Measurements from ENCODE around the gene CPXM2. TPM values are rescaled to one million over a fixed set of nuclear protein-coding genes. Genes with fewer than 3 reads are reported as not detected.

CPXM2 gene
- total RNA-seq, 1 experiment from 2014 or later = not detected

DNA sequence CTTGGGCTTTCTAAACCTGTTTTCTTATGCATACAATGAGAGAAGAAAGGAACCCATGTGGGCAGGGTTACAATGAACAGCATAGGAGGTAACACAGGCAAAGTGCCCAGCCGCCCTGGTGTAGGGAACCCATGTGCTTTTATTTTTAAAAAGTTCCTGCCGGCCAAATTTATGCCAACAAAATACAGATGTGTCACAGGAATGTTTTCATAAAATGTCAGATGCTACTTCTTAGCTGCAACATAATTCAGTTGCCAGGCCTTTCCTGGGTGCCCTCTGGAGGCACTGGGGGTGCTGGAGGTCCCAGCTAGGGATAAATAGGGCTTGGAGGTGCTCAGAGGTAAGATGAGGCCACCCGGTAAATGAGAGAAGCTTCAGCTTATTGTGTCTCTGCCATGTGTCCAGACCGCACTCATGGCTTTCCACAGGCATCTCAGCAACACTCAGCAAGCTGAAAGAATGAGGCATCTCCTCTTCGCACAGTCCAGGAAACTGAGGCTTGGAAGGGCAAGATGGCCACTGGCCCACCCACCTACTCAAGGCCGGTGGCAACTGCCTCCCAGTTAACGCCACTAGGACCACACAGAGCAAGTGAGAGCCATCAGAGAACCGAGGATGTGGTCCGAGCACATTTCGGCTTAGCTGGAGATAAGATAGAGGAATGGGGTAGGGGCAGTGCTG, 58.3 kb downstream of the CPXM2 start:
- in situ Hi-C loops (cut with HindIII; ENCODE audit: low sequenced_read_pairs) = no loop called here
- no peak for DNase-seq (ENCODE audit: low spot score)

- in situ Hi-C loops (cut with HindIII; ENCODE audit: low sequenced_read_pairs) = no loop called here
Observed at GRCh38 chr10:123831259-123831658, 60.3 kb downstream of the CPXM2 start.

DNA sequence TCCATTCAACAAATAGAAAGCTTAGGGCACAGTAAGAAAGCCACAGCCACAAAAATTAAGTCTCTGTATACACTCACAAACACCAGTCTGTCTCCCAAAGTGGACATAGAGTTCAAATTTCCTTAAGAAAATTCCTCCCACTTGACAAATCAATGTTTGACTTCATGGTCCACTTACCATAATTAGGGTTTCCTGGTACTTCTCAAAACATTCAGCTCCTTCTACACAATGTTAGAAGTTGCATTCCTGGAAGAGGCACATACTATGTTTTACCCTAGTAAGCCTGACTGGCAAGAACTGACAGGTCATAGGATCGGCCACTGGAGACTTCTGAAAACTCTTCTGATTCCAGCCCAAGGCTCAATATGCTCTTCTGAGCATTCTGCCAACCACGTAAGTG, 70.5 kb downstream of the CPXM2 start:
- in situ Hi-C loops (cut with HindIII; ENCODE audit: low sequenced_read_pairs) = no loop called here
- no peak for DNase-seq (ENCODE audit: low spot score)

More at GRCh38 chr10:123831259-123831658, 60.3 kb downstream of the CPXM2 start:
- DNase-seq (ENCODE audit: low spot score) = no peak

DNA sequence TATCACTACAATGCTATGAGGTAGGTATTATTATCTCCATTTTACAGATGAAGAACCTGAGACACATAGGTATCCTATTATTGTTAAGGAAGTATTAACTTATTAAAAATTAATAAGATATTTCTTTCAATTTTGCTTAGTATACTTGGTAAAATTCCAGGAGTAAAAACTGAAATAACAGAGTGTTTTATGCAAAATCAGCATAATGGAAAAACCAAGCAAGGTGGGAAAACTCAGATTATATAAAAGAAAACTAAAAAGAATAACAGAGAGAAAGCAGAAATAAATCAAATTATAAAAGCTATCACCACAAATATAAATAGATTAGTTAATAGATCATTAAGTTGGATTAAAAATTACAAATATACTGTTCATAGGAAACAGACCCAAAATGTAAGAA, 82.0 kb downstream of the CPXM2 start:
- DNase-seq (ENCODE audit: low spot score) = no peak
- in situ Hi-C loops (cut with HindIII; ENCODE audit: low sequenced_read_pairs) = no loop called here

- no peak for DNase-seq (ENCODE audit: low spot score)
- in situ Hi-C loops (cut with HindIII; ENCODE audit: low sequenced_read_pairs) = no loop called here
Observed at GRCh38 chr10:123808906-123809305, 82.7 kb downstream of the CPXM2 start.

GRCh38 chr10:123808286-123808685, 83.3 kb downstream of the CPXM2 start:
- in situ Hi-C loops (cut with HindIII; ENCODE audit: low sequenced_read_pairs) = no loop called here
- DNase-seq (ENCODE audit: low spot score) = no peak

DNA sequence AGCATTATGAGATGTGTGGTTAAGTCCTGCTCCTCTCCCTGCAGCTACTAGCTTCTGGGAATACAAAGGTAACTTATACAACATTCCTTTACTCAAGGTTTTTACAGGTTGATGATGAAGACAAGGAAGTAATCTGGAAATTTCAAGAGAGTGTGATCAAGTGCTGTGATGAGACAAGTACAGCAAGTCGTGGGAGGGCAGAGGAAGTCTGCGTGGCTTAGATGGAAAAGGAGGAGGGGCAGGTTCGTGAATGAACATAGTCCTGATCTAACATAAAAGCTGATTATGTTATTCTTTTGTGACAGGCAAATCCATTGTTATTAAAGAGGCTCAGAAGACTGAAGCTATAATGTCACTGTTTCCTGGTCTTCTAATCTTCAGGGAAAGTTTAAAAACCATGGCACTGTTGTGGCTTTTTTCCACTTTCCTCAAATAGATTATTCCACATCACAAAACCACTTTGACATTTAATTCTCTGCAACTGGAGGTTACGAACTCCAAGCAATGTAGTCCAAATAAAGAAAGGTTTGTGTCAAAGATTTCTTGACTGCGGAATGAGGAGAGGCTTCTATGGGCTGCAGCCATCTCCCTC, 84.1 kb downstream of the CPXM2 start:
- DNase-seq (ENCODE audit: low spot score) = no peak
- in situ Hi-C loops (cut with HindIII; ENCODE audit: low sequenced_read_pairs) = no loop called here

DNA sequence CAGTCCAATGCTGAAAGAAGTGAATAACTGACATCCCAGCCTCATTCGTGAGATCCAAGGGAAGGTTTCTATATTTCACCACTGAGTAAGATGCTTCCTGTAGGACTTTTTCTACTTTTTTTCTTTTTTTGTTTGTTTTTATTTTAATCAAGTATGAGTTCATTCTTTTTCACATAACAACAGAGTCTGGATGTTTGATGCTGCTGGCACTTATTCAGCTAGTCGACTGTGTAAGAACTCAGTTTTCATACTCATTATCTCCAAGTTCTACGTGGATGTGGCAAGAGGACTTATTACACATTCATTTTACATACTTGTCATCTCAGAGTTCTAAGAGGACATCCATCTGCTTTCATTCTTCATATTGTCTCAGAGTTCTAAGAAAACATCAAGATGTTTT, 86.9 kb downstream of the CPXM2 start:
- no peak for DNase-seq (ENCODE audit: low spot score)
- in situ Hi-C loops (cut with HindIII; ENCODE audit: low sequenced_read_pairs) = no loop called here

GRCh38 chr10:123800821-123801220, 90.8 kb downstream of the CPXM2 start:
- no peak for DNase-seq (ENCODE audit: low spot score)
- in situ Hi-C loops (cut with HindIII; ENCODE audit: low sequenced_read_pairs) = no loop called here

- in situ Hi-C loops (cut with HindIII; ENCODE audit: low sequenced_read_pairs) = no loop called here
- no peak for DNase-seq (ENCODE audit: low spot score)
Observed at GRCh38 chr10:123800289-123800688, 91.3 kb downstream of the CPXM2 start.

- in situ Hi-C loops (cut with HindIII; ENCODE audit: low sequenced_read_pairs) = no loop called here
- no peak for DNase-seq (ENCODE audit: low spot score)
Observed at GRCh38 chr10:123798856-123799255, 92.8 kb downstream of the CPXM2 start.

DNA sequence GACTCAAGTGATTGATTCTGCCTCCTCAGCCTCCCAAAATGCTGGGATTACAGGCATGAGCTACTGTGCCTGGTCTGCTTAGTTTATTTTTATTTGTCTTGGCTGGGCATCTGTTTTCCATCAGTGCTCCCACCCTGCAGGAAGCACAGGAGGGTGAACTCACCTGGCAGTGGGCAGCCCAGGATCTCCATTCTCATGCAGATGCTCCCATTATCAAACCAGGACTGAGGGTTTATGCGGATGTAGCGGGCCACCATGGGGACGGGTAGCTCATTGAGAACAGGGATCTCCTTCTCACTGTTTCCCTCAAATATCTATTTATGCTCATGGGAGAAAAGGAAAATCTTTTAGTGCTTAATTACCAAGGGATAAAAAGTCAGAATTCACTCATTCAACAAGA, 93.8 kb downstream of the CPXM2 start:
- in situ Hi-C loops (cut with HindIII; ENCODE audit: low sequenced_read_pairs) = no loop called here

GRCh38 chr10:123796736-123797135, 94.9 kb downstream of the CPXM2 start:
- in situ Hi-C loops (cut with HindIII; ENCODE audit: low sequenced_read_pairs) = no loop called here
- no peak for DNase-seq (ENCODE audit: low spot score)

More for the DNA sequence above, 93.8 kb downstream of the CPXM2 start:
- DNase-seq (ENCODE audit: low spot score) = no peak

- DNase-seq (ENCODE audit: low spot score) = no peak
- in situ Hi-C loops (cut with HindIII; ENCODE audit: low sequenced_read_pairs) = no loop called here
Observed at GRCh38 chr10:123795846-123796590, 95.6 kb downstream of the CPXM2 start.

DNA sequence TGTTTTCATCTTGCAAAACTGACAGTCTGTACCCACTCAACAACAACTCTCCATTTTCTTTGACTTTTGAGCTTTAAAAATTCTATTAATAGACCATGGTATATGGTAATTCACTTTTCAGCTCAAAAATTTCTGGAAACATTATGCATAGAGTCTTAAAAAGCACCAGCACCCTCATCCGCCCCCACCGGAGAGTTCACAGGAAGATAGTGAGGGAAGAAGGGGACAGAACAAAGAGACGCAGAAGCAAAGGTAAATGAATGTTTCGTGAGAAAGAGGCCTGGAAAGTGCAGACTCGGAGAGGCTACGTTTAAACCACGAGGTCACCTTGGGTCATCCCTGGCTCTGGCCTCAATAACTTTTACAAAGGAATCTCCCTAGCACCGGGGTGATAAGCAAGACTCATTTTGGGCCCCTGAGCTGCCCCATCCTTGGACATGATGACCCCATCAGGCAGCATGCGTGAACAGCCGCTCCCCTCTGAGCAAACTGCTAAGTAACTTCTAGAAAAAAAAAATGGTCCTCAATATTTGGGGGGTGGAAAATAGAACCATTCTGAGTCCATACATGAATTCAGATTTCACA, 96.3 kb downstream of the CPXM2 start:
- in situ Hi-C loops (cut with HindIII; ENCODE audit: low sequenced_read_pairs) = no loop called here
- DNase-seq (ENCODE audit: low spot score) = no peak

- in situ Hi-C loops (cut with HindIII; ENCODE audit: low sequenced_read_pairs) = no loop called here
- DNase-seq (ENCODE audit: low spot score) = no peak
Observed at GRCh38 chr10:123792248-123792978, 99.2 kb downstream of the CPXM2 start.

DNA sequence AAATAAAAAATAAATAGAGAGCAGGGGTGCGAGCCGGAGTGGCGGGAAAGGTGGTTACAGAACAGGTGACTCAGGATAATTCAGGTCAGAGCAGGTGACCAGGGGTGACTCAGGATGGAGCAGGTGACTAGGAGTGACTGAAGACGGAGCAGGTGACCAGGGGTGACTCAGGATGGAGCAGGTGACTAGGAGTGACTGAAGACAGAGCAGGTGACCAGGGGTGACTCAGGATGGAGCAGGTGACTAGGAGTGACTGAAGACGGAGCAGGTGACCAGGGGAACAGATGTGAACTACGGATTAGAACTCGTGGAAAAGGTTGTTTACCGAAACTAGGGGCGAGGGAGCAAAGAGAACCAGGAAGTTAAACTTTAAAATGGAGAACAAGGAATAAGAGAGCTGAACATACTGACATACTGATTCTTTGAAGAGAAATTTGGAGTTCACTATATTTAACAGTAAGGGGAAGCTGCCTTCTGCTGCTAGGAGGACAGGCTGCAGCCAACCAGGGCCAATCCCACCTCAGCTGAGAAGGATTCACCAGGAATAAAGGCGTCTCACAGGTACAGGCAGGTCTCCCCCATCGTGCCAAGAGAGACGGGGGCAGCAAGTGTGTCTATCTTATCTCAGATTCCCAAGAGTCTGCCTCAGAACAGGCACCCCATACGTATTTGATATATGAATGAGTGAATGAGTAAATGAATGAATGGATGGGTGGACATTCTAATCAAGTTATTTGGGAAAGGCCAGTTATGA, 101.3 kb downstream of the CPXM2 start:
- no peak for DNase-seq (ENCODE audit: low spot score)
- in situ Hi-C loops (cut with HindIII; ENCODE audit: low sequenced_read_pairs) = no loop called here

DNA sequence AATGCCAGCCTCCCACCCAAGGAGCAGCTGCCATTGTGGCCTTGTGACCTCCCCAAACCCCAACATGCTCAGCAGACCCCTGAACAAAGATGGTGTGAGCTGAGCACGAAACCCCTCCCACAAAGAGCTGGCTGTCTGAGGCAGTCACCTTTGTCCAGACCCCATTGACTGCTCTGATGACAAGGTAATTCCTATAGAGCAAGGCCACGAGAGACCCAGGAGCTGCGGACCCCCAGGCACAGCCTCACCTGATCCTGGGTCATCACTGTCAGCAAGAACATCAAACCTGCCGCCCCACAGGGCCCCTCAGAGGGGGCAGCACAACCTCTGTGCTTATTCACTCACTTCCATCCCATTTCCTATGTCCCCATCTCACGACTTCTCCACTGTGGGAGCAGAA, 102.6 kb downstream of the CPXM2 start:
- in situ Hi-C loops (cut with HindIII; ENCODE audit: low sequenced_read_pairs) = no loop called here
- no peak for DNase-seq (ENCODE audit: low spot score)

DNA sequence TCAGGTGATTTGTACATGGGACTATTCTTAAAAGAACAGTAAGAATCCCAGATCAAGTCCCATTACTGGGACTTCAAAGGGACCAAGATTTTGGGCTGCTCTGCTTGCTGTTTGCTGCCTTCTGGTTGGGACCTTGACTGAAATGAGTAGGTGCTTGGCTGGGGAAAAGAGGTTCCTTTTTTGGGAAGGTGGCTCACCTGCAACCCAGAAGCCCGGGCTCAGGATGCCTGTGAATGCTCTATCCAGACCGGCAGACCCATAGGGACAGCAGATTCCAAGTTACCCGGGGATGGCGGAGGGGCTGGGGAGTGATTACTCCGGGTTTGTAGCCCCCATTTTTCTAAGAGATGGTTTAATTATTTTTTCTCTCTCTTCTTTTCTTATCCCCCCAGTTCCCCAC, 104.0 kb downstream of the CPXM2 start:
- DNase-seq (ENCODE audit: low spot score) = no peak
- in situ Hi-C loops (cut with HindIII; ENCODE audit: low sequenced_read_pairs) = no loop called here
